ENCODE measurements around the gene WWTR1.

DNA sequence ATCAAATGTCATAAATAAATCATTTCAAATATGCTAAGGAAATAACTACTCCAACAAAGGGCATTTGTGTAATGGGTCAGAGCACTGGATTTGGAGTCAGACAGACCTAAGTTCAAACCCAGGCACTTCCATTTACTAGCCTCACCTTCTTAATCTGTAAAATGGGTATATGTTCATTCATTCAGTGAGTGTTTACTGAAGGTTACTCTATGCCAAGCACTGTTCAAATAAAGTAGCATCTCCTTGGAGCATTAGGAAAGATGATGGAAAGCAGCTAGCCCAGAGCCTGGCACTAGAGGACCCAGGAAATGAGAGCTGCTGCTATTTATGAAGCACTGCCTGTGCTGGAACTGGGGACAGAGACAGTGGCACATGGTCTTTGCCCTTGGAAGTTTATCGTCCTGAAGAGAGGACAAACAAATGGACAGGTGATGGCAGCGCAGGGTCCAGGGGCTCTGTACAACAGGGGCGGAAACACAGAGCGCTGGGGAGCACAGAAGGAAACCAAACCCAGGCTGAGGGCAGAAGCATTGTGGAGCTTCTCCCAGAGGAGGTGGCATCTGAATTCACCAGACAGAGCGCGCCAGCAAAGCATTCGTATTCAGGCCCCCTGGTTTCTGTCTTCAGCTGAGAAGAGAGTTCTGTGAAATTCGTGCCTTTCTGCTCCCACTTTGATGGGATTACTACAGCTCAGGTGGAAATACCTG lies 164.4 kb downstream of the WWTR1 start:
- TF ChIP-seq POLR2AphosphoS5 (IDR thresholded peaks at IDR 0.05; ENCODE audit: low read depth, low read length) (no peak), SIN3A (IDR thresholded peaks at IDR 0.05; ENCODE audit: borderline replicate concordance, insufficient read depth, low read length) (no peak), TAF1 (IDR thresholded peaks at IDR 0.05; ENCODE audit: borderline replicate concordance, insufficient read depth, low read length) (no peak)
- TF ChIP-seq, protein P1, sequence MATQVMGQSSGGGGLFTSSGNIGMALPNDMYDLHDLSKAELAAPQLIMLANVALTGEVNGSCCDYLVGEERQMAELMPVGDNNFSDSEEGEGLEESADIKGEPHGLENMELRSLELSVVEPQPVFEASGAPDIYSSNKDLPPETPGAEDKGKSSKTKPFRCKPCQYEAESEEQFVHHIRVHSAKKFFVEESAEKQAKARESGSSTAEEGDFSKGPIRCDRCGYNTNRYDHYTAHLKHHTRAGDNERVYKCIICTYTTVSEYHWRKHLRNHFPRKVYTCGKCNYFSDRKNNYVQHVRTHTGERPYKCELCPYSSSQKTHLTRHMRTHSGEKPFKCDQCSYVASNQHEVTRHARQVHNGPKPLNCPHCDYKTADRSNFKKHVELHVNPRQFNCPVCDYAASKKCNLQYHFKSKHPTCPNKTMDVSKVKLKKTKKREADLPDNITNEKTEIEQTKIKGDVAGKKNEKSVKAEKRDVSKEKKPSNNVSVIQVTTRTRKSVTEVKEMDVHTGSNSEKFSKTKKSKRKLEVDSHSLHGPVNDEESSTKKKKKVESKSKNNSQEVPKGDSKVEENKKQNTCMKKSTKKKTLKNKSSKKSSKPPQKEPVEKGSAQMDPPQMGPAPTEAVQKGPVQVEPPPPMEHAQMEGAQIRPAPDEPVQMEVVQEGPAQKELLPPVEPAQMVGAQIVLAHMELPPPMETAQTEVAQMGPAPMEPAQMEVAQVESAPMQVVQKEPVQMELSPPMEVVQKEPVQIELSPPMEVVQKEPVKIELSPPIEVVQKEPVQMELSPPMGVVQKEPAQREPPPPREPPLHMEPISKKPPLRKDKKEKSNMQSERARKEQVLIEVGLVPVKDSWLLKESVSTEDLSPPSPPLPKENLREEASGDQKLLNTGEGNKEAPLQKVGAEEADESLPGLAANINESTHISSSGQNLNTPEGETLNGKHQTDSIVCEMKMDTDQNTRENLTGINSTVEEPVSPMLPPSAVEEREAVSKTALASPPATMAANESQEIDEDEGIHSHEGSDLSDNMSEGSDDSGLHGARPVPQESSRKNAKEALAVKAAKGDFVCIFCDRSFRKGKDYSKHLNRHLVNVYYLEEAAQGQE (IDR thresholded peaks at IDR 0.05; ENCODE audit: insufficient read depth in 1 of 2, low read depth in 2 of 2, low read length in 2 of 2), result no peak

Measured in PFSK-1 (cell line).